AG04449 (cell line): ENCODE data around the gene CHAF1B.

Experiments
- CTCF ChIA-PET: fragments of 350-600 bp; formaldehyde crosslinking; extraction: SDS; loops from one replicate; lab custom pipeline; 2021; ENCODE audit warnings: antibody characterized with exemption; lab: Yijun Ruan, JAX
- POLR2A ChIA-PET: fragments of 400-600, 350-600 bp; formaldehyde crosslinking; extraction: SDS; loops from one replicate; lab custom pipeline; 2020; ENCODE audit warnings: antibody characterized with exemption, inconsistent platforms; lab: Yijun Ruan, JAX
- DNase-seq: peaks from one replicate; pipeline ENCODE4 v3.0.0-alpha.2; 2010; ENCODE audit warnings: low read depth, low spot score
- H3K4me3 ChIP-seq: 2 replicates; pipeline ENCODE4 v1.5.1; 2011; ENCODE audit warnings: low read depth, mild to moderate bottlenecking, control low read depth, low read length
- CTCF ChIP-seq: IDR thresholded peaks from one replicate; pipeline ENCODE4 v1.5.1; 2011; ENCODE audit warnings: mild to moderate bottlenecking, moderate library complexity, low read length, control low read depth, inconsistent platforms; ENCODE audit not compliant: insufficient read depth; ENCODE audit errors: missing control alignments

CHAF1B gene

GRCh38 chr21:36464590-36464989 is 79.4 kb downstream of the CHAF1B start:
- ChIA-PET CTCF (no interaction called here), POLR2A (no interaction called here)
- no peak for DNase-seq
- TF ChIP-seq CTCF = no peak
- no peak overlapping the region for H3K4me3 ChIP-seq

- no peak overlapping the region for H3K4me3 ChIP-seq
- ChIA-PET POLR2A (no interaction called here), CTCF (no interaction called here)
- no peak for TF ChIP-seq CTCF
- DNase-seq = no peak
These were observed 80.3 kb downstream of the CHAF1B start for GRCh38 chr21:36465478-36465877.

GRCh38 chr21:36466061-36466511 is 80.9 kb downstream of the CHAF1B start:
- no peak for TF ChIP-seq CTCF
- POLR2A ChIA-PET = no interaction called here
- no peak overlapping the region for H3K4me3 ChIP-seq
- CTCF ChIA-PET = no interaction called here
- DNase-seq = no peak
